ENCODE data around the gene NUMA1. TPM values are rescaled to one million over a fixed set of nuclear protein-coding genes. Genes with fewer than 3 reads are reported as not detected.

The NUMA1 gene
- total RNA-seq, 2 experiments from 2014 or later, result 217 to 227 TPM

GRCh38 chr11:72007587-72007986 is 72.8 kb downstream of the NUMA1 start:
- no peak overlapping the region for H3K27ac Mint-ChIP-seq
- H3K4me3 Mint-ChIP-seq, result no peak overlapping the region
- no peak for DNase-seq
- no peaks in the 10 kb centered on the region for H3K27me3 Mint-ChIP-seq
- no peaks in the 10 kb centered on the region for H3K4me1 Mint-ChIP-seq
- ChIA-PET POLR2A (no interaction called here), CTCF (interaction anchor here (1.1 to 2.3 kb wide), 4 partner anchors 8 to 18 kb away, joined by 3 to 7 read pairs (median 4); no protein-coding TSS in a partner anchor)
- no peaks in the 10 kb centered on the region for H3K9me3 Mint-ChIP-seq
- peaks cover 61% of the 10 kb centered on the region for H3K36me3 Mint-ChIP-seq (ENCODE audit: low read depth)

GRCh38 chr11:72007089-72007476 is 73.3 kb downstream of the NUMA1 start:
- Mint-ChIP-seq H3K27me3 (no peaks in the 10 kb centered on the region), H3K36me3 (ENCODE audit: low read depth) (peaks cover 65% of the 10 kb centered on the region), H3K4me3 (no peak overlapping the region), H3K27ac (no peak overlapping the region), H3K9me3 (no peaks in the 10 kb centered on the region), H3K4me1 (no peaks in the 10 kb centered on the region)
- CTCF ChIA-PET, result interaction anchor here (0.5 to 2.3 kb wide), 4 partner anchors 9 to 738 kb away, joined by 3 to 7 read pairs (median 4); no protein-coding TSS in a partner anchor
- POLR2A ChIA-PET, result no interaction called here
- no peak for DNase-seq

- H3K27me3 Mint-ChIP-seq, result no peaks in the 10 kb centered on the region
- ChIA-PET POLR2A (no interaction called here), CTCF (interaction anchor here (0.5 to 2.3 kb wide), 5 partner anchors 9 to 739 kb away, joined by 3 to 7 read pairs (median 4); no protein-coding TSS in a partner anchor)
- no peak overlapping the region for H3K4me3 Mint-ChIP-seq
- no peak for DNase-seq
- H3K27ac Mint-ChIP-seq, result no peak overlapping the region
- peaks cover 64% of the 10 kb centered on the region for H3K36me3 Mint-ChIP-seq (ENCODE audit: low read depth)
- no peaks in the 10 kb centered on the region for H3K4me1 Mint-ChIP-seq
- no peaks in the 10 kb centered on the region for H3K9me3 Mint-ChIP-seq
Measured at GRCh38 chr11:72006309-72007088, 73.8 kb downstream of the NUMA1 start.

GRCh38 chr11:72005347-72006260 is 74.7 kb downstream of the NUMA1 start:
- Mint-ChIP-seq H3K27ac (no peak overlapping the region), H3K4me1 (no peaks in the 10 kb centered on the region), H3K9me3 (no peaks in the 10 kb centered on the region), H3K27me3 (no peaks in the 10 kb centered on the region), H3K36me3 (ENCODE audit: low read depth) (peaks cover 64% of the 10 kb centered on the region), H3K4me3 (no peak overlapping the region)
- POLR2A ChIA-PET, result no interaction called here
- CTCF ChIA-PET, result interaction anchor here (0.9 to 2.3 kb wide), 3 partner anchors 11 to 51 kb away, joined by 4 to 7 read pairs (median 4); no protein-coding TSS in a partner anchor
- no peak for DNase-seq

GRCh38 chr11:72004515-72005346 is 75.6 kb downstream of the NUMA1 start:
- Mint-ChIP-seq H3K36me3 (ENCODE audit: low read depth) (peaks cover 67% of the 10 kb centered on the region), H3K27ac (no peak overlapping the region), H3K4me3 (no peak overlapping the region), H3K4me1 (peaks cover 2% of the 10 kb centered on the region), H3K9me3 (no peaks in the 10 kb centered on the region), H3K27me3 (no peaks in the 10 kb centered on the region)
- ChIA-PET CTCF (interaction anchor here (1.4 to 1.8 kb wide), 2 partner anchors 11 to 20 kb away, joined by 4 to 6 read pairs; no protein-coding TSS in a partner anchor), POLR2A (no interaction called here)
- no peak for DNase-seq

GRCh38 chr11:72003776-72004171 is 76.6 kb downstream of the NUMA1 start:
- peaks cover 12% of the 10 kb centered on the region for H3K4me1 Mint-ChIP-seq
- DNase-seq, result no peak
- H3K36me3 Mint-ChIP-seq (ENCODE audit: low read depth), result peaks cover 72% of the 10 kb centered on the region
- H3K27me3 Mint-ChIP-seq, result no peaks in the 10 kb centered on the region
- POLR2A ChIA-PET, result no interaction called here
- CTCF ChIA-PET, result interaction anchor here (0.5 to 1.8 kb wide), 3 partner anchors 21 to 427 kb away, joined by 3 to 6 read pairs (median 3); no protein-coding TSS in a partner anchor
- no peak overlapping the region for H3K4me3 Mint-ChIP-seq
- no peak overlapping the region for H3K27ac Mint-ChIP-seq
- H3K9me3 Mint-ChIP-seq, result no peaks in the 10 kb centered on the region

- peaks cover 18% of the 10 kb centered on the region for H3K4me1 Mint-ChIP-seq
- H3K36me3 Mint-ChIP-seq (ENCODE audit: low read depth), result peaks cover 71% of the 10 kb centered on the region
- peak overlapping the region; percentile 15 for H3K27ac Mint-ChIP-seq
- ChIA-PET POLR2A (no interaction called here), CTCF (interaction anchor here (0.5 to 7.5 kb wide), 5 partner anchors 12 to 1822 kb away, joined by 3 to 42 read pairs (median 3); no protein-coding TSS in a partner anchor)
- DNase-seq, result no peak
- no peak overlapping the region for H3K4me3 Mint-ChIP-seq
- no peaks in the 10 kb centered on the region for H3K27me3 Mint-ChIP-seq
- no peaks in the 10 kb centered on the region for H3K9me3 Mint-ChIP-seq
Measured at GRCh38 chr11:72002841-72003775, 77.2 kb downstream of the NUMA1 start.

- POLR2A ChIA-PET, result no interaction called here
- no peak overlapping the region for H3K27ac Mint-ChIP-seq
- no peaks in the 10 kb centered on the region for H3K27me3 Mint-ChIP-seq
- CTCF ChIA-PET, result interaction anchor here (0.5 to 7.5 kb wide), 4 partner anchors 13 to 1823 kb away, joined by 3 to 42 read pairs (median 3); no protein-coding TSS in a partner anchor
- H3K4me1 Mint-ChIP-seq, result peaks cover 20% of the 10 kb centered on the region
- H3K9me3 Mint-ChIP-seq, result no peaks in the 10 kb centered on the region
- H3K36me3 Mint-ChIP-seq (ENCODE audit: low read depth), result peaks cover 62% of the 10 kb centered on the region
- no peak for DNase-seq
- no peak overlapping the region for H3K4me3 Mint-ChIP-seq
Measured at GRCh38 chr11:72001834-72002591, 78.3 kb downstream of the NUMA1 start.

GRCh38 chr11:72001285-72001684 is 79.1 kb downstream of the NUMA1 start:
- H3K4me1 Mint-ChIP-seq, result peaks cover 20% of the 10 kb centered on the region
- ChIA-PET POLR2A (no interaction called here), CTCF (interaction anchor here (0.5 to 7.5 kb wide), 3 partner anchors 13 to 257 kb away, joined by 3 to 42 read pairs (median 3); no protein-coding TSS in a partner anchor)
- no peaks in the 10 kb centered on the region for H3K27me3 Mint-ChIP-seq
- DNase-seq, result no peak
- H3K27ac Mint-ChIP-seq, result no peak overlapping the region
- no peaks in the 10 kb centered on the region for H3K9me3 Mint-ChIP-seq
- H3K4me3 Mint-ChIP-seq, result no peak overlapping the region
- peaks cover 55% of the 10 kb centered on the region for H3K36me3 Mint-ChIP-seq (ENCODE audit: low read depth)

GRCh38 chr11:72000202-72000867 is 80.0 kb downstream of the NUMA1 start:
- H3K9me3 Mint-ChIP-seq, result no peaks in the 10 kb centered on the region
- ChIA-PET POLR2A (no interaction called here), CTCF (interaction anchor here (1.0 to 7.5 kb wide), 5 partner anchors 12 to 23 kb away, joined by 5 to 42 read pairs (median 6); no protein-coding TSS in a partner anchor)
- H3K36me3 Mint-ChIP-seq (ENCODE audit: low read depth), result peaks cover 48% of the 10 kb centered on the region
- H3K27ac Mint-ChIP-seq, result no peak overlapping the region
- peaks cover 20% of the 10 kb centered on the region for H3K4me1 Mint-ChIP-seq
- H3K4me3 Mint-ChIP-seq, result no peak overlapping the region
- DNase-seq, result no peak
- H3K27me3 Mint-ChIP-seq, result no peaks in the 10 kb centered on the region
